GM19193 (cell line): Measurements from ENCODE around the gene SHISA9.

Experiments used
- POLR2A ChIP-seq: IDR thresholded peaks from 4 replicates; pipeline ENCODE4 v1.6.1; 2011; ENCODE audit not compliant: insufficient read depth, insufficient read length; ENCODE audit errors: extremely low read depth

SHISA9 gene

DNA sequence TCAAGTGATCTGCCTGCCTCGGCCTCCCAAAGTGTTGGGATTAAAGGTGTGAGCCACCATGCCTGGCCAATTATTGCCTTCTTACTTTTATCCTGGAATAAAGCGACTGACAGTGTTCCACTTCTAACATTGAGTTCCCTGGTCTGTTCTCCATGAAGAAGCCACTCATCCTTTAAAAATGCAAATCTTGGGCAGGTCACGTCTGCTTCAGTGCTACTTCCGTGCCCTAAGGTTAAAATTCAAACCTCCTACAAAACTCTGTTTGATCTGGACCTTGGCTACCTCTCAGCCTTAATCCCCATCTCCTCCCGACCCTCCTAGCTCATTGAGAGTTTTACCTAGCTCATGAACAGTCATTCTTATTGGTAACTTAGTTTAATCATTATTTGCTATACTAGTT lies 9.6 kb upstream of the SHISA9 start:
- no peak for TF ChIP-seq POLR2A

DNA sequence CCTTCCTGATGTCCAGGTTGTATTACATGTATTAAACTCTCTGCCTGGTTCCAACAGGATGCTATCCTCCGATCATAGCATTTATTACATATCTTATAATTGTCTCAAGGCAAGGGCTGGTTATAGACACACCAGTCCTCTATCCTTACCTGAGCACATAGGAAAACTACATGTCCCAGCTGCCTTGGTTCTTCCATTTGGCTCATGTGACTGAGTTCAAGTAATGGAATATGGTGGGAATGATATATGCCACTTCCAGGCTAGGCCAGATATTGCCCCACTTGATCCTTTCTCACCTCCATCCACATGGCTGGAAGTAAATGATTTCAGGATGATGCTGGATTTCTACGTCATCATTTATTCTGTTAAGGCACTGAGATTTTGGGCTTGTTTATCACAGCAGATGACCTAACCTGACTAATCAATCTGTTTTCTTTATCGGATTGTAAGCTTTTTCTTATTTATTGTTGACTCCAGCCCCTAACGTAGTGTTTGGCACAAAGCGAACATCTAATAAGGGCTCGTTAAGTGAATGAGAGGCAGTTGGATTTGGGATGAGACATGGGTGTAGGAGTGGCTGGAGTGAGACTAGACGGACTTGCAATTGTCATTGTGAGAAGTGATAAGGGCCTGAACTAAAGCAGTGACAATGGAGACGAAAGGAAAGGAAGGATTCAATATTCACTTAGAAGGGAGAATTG lies 8.2 kb upstream of the SHISA9 start:
- no peak for TF ChIP-seq POLR2A

DNA sequence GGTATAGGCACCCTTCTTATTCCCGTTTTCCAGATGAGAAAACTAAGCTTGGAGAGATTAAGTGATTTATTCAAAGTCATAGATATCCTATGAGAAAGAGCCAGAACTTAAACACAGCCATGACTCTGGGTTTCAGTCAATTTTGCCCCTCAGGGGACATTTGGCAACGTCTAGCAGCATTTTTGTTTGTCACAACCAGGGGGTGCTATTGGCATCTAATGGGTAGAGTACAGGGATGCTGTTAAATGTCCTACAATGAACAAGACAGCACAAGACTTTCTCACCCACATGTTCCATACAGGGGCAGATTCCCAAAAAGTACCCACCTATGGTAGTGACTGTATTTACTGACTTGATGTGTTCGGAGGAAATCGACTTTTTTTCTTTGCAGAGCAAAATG lies 4.8 kb upstream of the SHISA9 start:
- no peak for TF ChIP-seq POLR2A

DNA sequence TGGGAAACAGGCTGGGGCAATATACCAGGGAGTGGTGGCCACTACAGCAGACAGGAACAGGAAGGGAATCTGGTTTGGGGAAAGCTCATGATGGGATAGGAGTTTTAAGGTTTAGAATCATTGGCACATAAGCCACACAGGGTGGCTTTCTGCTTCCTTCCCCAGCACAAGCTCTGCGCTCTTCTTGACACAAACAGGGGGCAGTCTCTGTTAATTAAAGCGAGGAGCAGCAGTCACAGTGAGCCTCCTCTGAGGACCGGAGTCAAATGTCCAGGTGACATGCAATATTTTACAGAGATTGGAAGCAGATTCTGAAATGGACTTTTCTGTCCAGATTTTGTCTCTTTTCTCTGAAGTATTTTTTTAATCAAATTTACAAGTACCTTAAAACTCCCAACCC lies 2.8 kb upstream of the SHISA9 start:
- no peak for TF ChIP-seq POLR2A

DNA sequence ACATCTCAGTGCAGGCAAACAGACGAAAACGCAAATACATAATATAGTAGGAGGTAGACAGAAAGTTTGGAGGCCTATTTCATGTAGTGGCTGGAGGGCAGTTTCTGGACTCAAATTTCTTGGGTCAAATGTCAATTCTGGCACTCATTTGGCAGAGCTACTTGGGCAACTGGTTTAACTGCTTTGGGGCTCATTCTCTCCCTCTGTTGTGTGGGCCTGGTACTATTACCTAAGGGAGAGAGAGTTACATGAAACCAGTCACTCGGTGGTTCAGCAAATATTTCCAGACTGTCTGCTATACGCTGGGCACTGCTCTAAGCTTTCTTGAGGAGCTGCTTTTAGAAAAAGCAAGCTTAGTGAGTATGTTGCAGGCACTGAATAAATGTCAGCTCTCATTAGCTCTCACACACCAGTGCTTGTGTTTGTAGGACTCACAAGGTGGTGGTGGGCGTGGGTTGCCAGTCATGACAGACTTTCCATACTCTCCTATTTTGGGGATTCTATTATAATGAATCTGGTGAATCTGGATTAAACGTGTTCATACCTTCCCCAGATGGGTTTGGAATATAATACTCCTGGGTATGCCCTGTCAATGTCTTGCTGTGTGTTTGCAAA lies 1.8 kb upstream of the SHISA9 start:
- no peak for TF ChIP-seq POLR2A

- no peak for TF ChIP-seq POLR2A
Observed at GRCh38 chr16:12900156-12900555, 1.2 kb upstream of the SHISA9 start.

DNA sequence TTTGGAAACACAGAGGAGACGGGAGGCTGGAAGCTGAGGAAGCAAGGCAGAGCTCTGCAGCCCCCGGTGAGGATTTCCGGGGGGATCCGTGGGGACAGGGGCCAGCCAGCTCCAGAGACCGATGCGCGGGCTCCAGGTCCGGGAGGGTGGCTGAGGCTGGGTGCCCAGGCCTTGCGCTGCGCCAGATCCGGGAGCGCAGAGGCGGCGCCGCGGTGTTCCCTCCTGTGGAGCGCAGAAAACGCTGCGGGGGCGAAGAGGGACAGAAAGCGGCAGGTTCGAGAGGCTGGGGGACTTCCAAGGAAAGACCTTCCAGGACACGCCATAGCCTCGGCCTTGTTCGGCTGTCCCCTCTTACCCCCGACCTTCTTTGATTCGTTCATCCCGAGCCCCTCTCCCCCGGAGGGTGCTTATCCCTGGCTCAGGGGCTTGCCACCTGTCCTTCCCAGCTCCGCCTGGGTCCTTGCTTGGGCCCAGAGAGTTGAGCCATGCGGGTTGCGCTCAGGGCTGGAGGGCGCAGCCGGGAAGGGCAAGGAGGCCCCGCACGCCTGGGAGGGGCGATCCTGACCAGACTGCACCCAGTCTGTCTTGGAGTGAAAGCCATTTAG lies 697 bp upstream of the SHISA9 start:
- no peak for TF ChIP-seq POLR2A

- TF ChIP-seq POLR2A: no peak
Observed at GRCh38 chr16:12901204-12901596, 198 bp upstream of the SHISA9 start.

GRCh38 chr16:12902511-12903372 lies 1.3 kb downstream of the SHISA9 start:
- no peak for TF ChIP-seq POLR2A

DNA sequence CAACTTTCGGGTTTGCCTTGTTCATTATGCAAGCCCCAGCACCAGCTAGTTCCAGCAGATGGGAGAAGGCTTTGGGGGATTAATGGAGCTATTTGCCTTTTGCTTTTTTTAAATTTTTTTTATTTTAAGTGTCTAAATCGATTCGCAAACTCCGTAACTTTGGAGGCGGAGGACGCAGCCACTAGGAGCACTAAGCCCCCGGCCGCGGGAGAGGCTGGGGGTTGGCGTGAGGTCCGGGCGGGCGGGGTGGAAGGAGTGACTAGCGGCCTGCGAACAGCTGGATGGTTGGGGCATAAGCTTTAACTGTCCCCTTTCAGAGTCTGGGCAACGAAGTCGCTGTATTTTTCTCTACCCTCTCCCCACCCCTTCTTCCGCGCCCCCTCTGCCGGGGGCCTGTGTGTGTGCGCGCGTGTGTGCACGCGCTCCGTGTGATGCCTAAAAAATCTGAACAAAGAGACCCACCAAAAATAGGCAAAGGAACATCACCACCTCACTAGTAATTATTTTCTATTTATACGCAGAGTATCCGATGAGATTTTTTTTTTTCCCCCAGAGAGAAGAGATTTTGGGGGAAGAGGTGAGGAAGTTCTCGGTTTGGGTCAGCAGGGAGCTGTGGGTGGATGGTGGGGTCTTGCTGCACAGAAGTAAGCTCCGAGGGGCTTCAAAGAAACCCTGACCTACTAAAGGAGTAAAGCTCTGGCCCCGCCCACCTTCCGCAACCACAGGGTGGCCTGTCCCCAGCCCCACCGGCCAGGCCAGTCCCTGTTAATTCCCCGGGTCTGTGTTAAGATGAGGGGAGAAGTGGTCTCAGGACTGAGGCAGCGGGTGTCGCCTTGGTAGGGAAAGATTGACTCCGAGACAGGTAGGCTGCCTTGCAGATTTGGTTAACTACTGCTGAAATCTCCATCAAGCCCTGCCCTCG lies 2.3 kb downstream of the SHISA9 start:
- no peak for TF ChIP-seq POLR2A

DNA sequence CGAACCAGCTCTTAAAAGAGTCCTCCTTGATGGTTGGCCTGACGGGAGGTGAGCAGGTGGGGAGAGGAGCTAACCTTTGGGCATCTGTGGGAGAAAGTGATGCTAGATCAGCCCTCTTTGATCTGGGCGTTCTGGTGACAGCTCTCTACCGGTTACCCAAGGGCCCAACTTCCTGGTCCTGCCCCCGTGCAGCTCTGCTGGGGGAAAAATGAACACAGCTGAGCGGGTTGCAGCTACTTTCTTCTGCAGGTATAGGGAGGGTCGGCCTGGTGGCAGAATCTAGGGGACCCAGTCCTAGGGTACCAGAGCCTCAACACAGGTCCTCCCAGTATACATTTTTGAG lies 2.9 kb downstream of the SHISA9 start:
- no peak for TF ChIP-seq POLR2A

DNA sequence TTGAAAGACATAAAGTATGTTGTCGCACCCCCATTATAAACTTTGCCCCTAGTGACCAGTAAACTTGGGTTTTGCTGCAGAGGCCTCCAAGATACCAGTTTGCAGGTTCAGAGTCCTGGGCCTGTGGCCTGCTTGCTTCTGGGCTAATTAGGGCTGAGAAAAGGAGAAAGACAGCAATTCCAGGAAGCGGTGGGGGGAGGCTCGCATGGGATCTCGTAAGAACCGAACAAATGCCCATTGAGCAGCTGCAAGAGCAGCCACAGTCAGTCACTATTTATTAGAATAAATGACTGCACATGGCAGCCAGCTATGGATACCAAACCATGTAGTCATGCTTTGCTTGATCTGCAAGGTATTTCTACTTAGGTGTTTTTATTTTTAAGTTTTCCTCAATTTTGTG lies 4.9 kb downstream of the SHISA9 start:
- no peak for TF ChIP-seq POLR2A

GRCh38 chr16:12906765-12907516 lies 5.5 kb downstream of the SHISA9 start:
- TF ChIP-seq POLR2A: no peak
